D721Med (cell line): ENCODE measurements around the gene CRYBA2.

Experiments used
- DNase-seq: peaks from one replicate; pipeline ENCODE4 v3.0.0; 2011; ENCODE audit warnings: low spot score; ENCODE audit not compliant: insufficient read length
- FAIRE-seq: peaks from 2 replicates; lab custom pipeline; 2011; peaks lifted over from hg19 to GRCh38; lab: Jason Lieb, UNC
- TF ChIP-seq, protein P1 (sequence below): IDR thresholded peaks from 2 replicates; pipeline ENCODE4 v1.5.1; 2012; ENCODE audit warnings: mild to moderate bottlenecking, control low read depth; ENCODE audit not compliant: insufficient read depth; ENCODE audit errors: missing control alignments

Gene CRYBA2

GRCh38 chr2:218960309-218961165 lies 32.7 kb downstream of the CRYBA2 start:
- DNase-seq (no peak), FAIRE-seq (no peak)
- TF ChIP-seq, protein P1, sequence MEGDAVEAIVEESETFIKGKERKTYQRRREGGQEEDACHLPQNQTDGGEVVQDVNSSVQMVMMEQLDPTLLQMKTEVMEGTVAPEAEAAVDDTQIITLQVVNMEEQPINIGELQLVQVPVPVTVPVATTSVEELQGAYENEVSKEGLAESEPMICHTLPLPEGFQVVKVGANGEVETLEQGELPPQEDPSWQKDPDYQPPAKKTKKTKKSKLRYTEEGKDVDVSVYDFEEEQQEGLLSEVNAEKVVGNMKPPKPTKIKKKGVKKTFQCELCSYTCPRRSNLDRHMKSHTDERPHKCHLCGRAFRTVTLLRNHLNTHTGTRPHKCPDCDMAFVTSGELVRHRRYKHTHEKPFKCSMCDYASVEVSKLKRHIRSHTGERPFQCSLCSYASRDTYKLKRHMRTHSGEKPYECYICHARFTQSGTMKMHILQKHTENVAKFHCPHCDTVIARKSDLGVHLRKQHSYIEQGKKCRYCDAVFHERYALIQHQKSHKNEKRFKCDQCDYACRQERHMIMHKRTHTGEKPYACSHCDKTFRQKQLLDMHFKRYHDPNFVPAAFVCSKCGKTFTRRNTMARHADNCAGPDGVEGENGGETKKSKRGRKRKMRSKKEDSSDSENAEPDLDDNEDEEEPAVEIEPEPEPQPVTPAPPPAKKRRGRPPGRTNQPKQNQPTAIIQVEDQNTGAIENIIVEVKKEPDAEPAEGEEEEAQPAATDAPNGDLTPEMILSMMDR = no peak

DNA sequence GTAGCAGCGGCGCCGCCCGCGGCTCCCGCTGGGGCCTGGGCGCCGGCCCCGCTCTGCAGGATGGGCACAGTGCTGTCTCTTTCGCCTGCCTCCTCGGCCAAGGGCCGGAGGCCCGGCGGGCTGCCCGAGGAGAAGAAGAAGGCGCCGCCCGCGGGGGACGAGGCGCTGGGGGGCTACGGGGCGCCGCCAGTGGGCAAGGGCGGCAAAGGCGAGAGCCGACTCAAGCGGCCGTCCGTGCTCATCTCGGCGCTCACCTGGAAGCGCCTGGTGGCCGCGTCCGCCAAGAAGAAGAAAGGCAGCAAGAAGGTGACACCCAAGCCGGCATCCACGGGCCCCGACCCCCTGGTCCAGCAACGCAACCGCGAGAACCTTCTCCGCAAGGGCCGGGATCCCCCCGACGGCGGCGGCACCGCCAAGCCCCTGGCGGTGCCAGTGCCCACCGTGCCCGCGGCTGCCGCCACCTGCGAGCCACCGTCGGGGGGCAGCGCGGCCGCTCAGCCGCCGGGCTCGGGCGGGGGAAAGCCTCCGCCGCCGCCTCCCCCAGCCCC lies 33.4 kb downstream of the CRYBA2 start:
- TF ChIP-seq, protein P1 = no peak
- no peak for FAIRE-seq

DNA sequence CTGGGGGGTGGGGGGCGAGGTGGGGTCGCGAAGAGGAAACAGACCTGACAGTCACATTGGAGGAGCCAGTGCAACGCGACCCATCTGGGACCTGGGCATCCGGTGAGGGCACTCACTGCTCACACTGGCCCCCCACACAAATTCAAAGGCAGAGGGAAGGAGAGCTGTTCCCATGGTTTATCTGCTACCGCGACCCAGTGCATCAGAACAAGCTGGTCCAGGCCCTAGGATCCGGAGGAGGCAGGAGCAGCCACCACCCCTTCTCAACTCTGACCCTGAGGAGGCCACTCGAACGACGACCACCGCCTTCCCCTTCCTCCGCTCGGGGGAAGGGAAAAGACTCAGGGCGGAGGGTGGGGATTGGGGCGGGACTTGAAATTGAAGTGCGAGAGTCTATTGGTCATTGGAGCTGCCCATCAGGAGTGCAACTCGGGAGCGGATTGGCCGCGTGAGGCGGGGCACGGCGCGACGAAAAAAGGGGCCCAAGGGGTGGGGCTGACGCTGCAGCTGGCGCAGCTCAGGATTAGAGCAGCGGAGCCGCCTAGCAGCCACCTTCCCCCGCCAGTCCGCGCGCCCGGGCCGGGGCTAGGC lies 34.0 kb downstream of the CRYBA2 start, which contains the start of gene CDK5R2:
Gene CDK5R2, plus strand, starts transcription at position 526 of the 591 bp plus-strand sequence. CDS start 155 bp downstream, outside the sequence.
- TF ChIP-seq, protein P1 = no peak
- DNase-seq = peak; percentile 99
- no peak for FAIRE-seq

More for the DNA sequence above, 33.4 kb downstream of the CRYBA2 start:
- no peak for DNase-seq

DNA sequence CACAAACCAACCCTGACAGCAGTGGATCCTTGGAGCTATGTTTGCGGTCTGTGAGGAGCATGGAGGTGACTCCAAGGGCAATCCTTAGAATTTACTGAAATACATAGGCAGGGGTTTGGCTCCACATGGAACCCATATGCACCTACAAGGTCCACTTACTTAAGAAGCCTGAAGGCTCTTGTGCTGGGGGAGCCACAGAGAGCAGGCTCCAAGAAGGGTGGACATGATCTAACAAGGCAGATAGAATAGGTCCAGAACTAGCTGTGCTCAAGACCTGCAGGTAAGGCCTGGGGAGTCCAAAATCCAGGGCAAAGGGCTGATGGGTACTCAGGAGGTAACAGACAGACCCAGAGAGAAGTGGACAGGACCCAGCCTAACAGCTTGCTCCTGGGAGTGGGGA lies 34.9 kb downstream of the CRYBA2 start:
- TF ChIP-seq, protein P1 = no peak
- DNase-seq (no peak), FAIRE-seq (no peak)

DNA sequence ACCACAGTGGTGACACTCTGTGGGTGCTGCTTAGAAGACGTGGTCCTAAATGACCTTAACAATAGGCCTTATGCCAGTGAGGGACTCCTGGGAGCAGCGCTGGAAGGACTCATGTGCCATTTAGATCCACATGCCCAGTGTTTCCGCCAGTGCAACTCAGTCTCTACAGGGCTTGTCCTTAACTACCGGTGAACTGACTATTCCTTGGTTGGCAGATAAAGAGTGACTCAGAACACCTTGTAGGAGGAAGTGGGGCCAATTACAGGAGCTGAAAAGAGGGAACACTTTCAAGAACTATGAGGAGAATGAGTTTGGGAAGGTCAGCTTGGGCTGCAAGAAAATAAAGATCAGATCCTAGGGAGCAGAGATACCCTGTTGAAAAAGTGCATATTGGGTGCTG lies 35.6 kb downstream of the CRYBA2 start:
- TF ChIP-seq, protein P1 = no peak
- FAIRE-seq = no peak
- no peak for DNase-seq

- DNase-seq = no peak
- FAIRE-seq = no peak
- TF ChIP-seq, protein P1 = no peak
These were observed 37.2 kb downstream of the CRYBA2 start for GRCh38 chr2:218956039-218956438.
